Hepatocyte (in vitro differentiated cells): Measurements from ENCODE around the gene SLC22A7.

Experiments
- CTCF ChIP-seq: fragments of 200-600 bp; sonication (generic); IDR thresholded peaks from 2 replicates; pipeline ENCODE4 v1.5.1; 2016; ENCODE audit warnings: antibody characterized with exemption, mild to moderate bottlenecking; ENCODE audit not compliant: poor library complexity
- EZH2 ChIP-seq: fragments of 200-600 bp; sonication (generic); IDR thresholded peaks from 2 replicates; pipeline ENCODE4 v1.6.1; 2016; ENCODE audit warnings: antibody characterized with exemption, mild to moderate bottlenecking, borderline replicate concordance

- TF ChIP-seq CTCF, result no peak
- TF ChIP-seq EZH2, result no peak
Observed at GRCh38 chr6:43311666-43312065, 13.6 kb downstream of the SLC22A7 start.
